ENCODE measurements around the gene PHACTR3.

The PHACTR3 gene

GRCh38 chr20:59708326-59708725 is 104.0 kb downstream of the PHACTR3 start:
- Mint-ChIP-seq H3K27me3 (ENCODE audit: low read depth) (peaks cover 39% of the 10 kb centered on the region), H3K4me3 (no peak overlapping the region), H3K27ac (no peak overlapping the region), H3K9me3 (peaks cover 22% of the 10 kb centered on the region), H3K36me3 (ENCODE audit: low read depth) (no peaks in the 10 kb centered on the region), H3K4me1 (no peaks in the 10 kb centered on the region)
- TF ChIP-seq CTCF (IDR thresholded peaks at IDR 0.05; ENCODE audit: unreplicated experiment in 3 of 3), result no peak

- Mint-ChIP-seq H3K27me3 (ENCODE audit: low read depth) (peaks cover 29% of the 10 kb centered on the region), H3K27ac (no peak overlapping the region), H3K9me3 (peaks cover 28% of the 10 kb centered on the region), H3K4me3 (no peak overlapping the region), H3K4me1 (no peaks in the 10 kb centered on the region), H3K36me3 (ENCODE audit: low read depth) (peaks cover 3% of the 10 kb centered on the region)
- no peak for TF ChIP-seq CTCF (IDR thresholded peaks at IDR 0.05; ENCODE audit: unreplicated experiment in 3 of 3)
These were observed 105.3 kb downstream of the PHACTR3 start for GRCh38 chr20:59709636-59710035.

GRCh38 chr20:59718071-59718470 is 113.7 kb downstream of the PHACTR3 start:
- TF ChIP-seq CTCF (IDR thresholded peaks at IDR 0.05; ENCODE audit: unreplicated experiment in 3 of 3), result no peak
- Mint-ChIP-seq H3K4me3 (no peak overlapping the region), H3K4me1 (no peaks in the 10 kb centered on the region), H3K36me3 (ENCODE audit: low read depth) (peaks cover 3% of the 10 kb centered on the region), H3K27me3 (ENCODE audit: low read depth) (peaks cover 49% of the 10 kb centered on the region), H3K27ac (no peak overlapping the region), H3K9me3 (peaks cover 11% of the 10 kb centered on the region)

GRCh38 chr20:59718751-59719150 is 114.4 kb downstream of the PHACTR3 start:
- no peak overlapping the region for H3K4me3 Mint-ChIP-seq
- H3K36me3 Mint-ChIP-seq (ENCODE audit: low read depth), result peaks cover under 1% of the 10 kb centered on the region
- H3K27me3 Mint-ChIP-seq (ENCODE audit: low read depth), result peaks cover 56% of the 10 kb centered on the region
- H3K4me1 Mint-ChIP-seq, result no peaks in the 10 kb centered on the region
- TF ChIP-seq CTCF (IDR thresholded peaks at IDR 0.05; ENCODE audit: unreplicated experiment in 3 of 3), result no peak
- H3K9me3 Mint-ChIP-seq, result peaks cover 10% of the 10 kb centered on the region
- no peak overlapping the region for H3K27ac Mint-ChIP-seq

GRCh38 chr20:59720013-59720412 is 115.7 kb downstream of the PHACTR3 start:
- Mint-ChIP-seq H3K27me3 (ENCODE audit: low read depth) (peaks cover 69% of the 10 kb centered on the region), H3K36me3 (ENCODE audit: low read depth) (no peaks in the 10 kb centered on the region), H3K9me3 (peaks cover 8% of the 10 kb centered on the region), H3K4me3 (no peak overlapping the region), H3K27ac (no peak overlapping the region), H3K4me1 (no peaks in the 10 kb centered on the region)
- TF ChIP-seq CTCF (IDR thresholded peaks at IDR 0.05; ENCODE audit: unreplicated experiment in 3 of 3), result no peak

GRCh38 chr20:59721386-59721785 is 117.0 kb downstream of the PHACTR3 start:
- Mint-ChIP-seq H3K9me3 (peaks cover 8% of the 10 kb centered on the region), H3K4me1 (no peaks in the 10 kb centered on the region), H3K27me3 (ENCODE audit: low read depth) (peaks cover 75% of the 10 kb centered on the region), H3K27ac (no peak overlapping the region), H3K4me3 (no peak overlapping the region), H3K36me3 (ENCODE audit: low read depth) (no peaks in the 10 kb centered on the region)
- TF ChIP-seq CTCF (IDR thresholded peaks at IDR 0.05; ENCODE audit: unreplicated experiment in 3 of 3), result no peak
